AG10803 (cell line): ENCODE results near the gene ERP27.

ENCODE experiments used
- DNase-seq: peaks from one replicate; pipeline ENCODE4 v3.0.0; 2010; ENCODE audit warnings: low read depth
- H3K4me3 ChIP-seq: 2 replicates; pipeline ENCODE4 v1.5.1; 2011; ENCODE audit warnings: mild to moderate bottlenecking, low read length, control low read depth
- CTCF ChIP-seq: conservative IDR thresholded peaks from 2 replicates; pipeline ENCODE4 v1.5.1; 2011; ENCODE audit warnings: mild to moderate bottlenecking, low read length, control low read depth, inconsistent platforms

Gene ERP27

GRCh38 chr12:14938301-14938700 lies at the start of gene ERP27:
ERP27 (minus strand) TSS chr12:14938537; CDS start chr12:14938508, 29 bp downstream.
- no peak within 1 kb of the TSS for H3K4me3 ChIP-seq
- no peak for TF ChIP-seq CTCF
- no peak for DNase-seq

- DNase-seq, result no peak
- no peak for TF ChIP-seq CTCF
- H3K4me3 ChIP-seq, result no peak overlapping the region
Observed at GRCh38 chr12:14988035-14988434, 49.7 kb upstream of the ERP27 start.

DNA sequence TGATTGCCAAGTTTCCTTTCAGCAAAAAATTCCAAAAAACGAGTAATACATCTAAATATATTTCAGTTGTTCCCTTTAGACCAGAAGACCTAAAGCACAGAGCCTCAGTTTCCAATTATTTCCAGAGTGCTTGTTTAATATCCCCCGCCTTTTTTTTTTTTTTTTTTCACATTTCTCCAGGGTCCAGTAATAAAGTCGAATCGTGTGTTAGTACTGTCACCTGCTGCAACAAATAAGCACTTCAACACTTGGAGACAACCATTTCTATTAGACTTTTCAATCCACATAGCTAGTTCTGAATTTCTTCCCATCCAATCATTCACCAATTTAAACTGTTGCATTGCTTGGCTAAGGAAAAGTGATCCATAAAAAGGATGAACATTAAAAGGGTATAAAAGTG lies 48.1 kb upstream of the ERP27 start:
- TF ChIP-seq CTCF, result no peak
- DNase-seq, result no peak
- H3K4me3 ChIP-seq, result no peak overlapping the region

DNA sequence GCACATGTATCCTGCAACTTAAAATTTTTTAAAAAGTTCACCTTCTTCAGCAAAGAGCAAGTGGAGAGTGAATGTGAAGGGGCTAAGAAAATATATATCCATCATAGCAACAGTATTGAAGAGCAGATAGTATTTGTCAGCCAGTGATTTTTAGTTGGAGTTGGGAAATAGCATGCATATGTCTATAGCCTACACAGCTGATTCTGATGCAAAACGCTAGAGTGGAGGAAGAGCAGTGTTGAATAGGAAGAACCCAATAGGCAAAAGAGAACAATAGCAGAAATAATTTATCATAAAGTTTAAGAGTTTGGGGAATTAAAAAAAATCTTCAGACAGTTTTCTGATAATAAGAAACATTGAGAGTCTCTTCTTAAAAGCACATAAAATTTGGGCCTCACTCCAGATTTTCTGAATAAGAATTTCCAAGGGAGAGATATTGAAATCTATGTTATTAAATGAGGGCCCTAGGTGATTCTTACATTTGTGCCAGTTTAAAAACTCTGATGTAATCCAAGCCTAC lies 46.5 kb upstream of the ERP27 start:
- DNase-seq, result no peak
- no peak for TF ChIP-seq CTCF
- H3K4me3 ChIP-seq, result no peak overlapping the region

GRCh38 chr12:14984036-14984435 lies 45.7 kb upstream of the ERP27 start:
- no peak for TF ChIP-seq CTCF
- DNase-seq, result no peak
- no peak overlapping the region for H3K4me3 ChIP-seq

DNA sequence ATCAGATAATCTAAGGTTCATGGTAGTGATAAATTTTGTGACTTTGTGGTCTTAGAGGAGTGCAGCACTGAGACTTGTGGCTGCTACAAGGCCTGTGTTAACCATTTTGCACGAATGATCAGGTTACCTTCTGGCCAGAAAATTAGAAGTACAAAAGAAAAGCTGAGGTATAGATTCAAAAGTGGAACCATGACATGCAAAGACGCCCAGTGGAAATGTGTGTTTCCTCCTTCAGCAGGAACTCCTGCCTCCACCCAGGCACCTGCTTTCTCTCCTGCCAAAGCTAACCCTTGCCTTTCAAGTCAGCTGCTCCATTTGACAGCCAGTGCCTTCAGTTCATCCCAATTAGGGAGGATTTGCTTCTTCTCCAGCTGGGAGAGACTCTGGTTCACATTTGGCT lies 44.7 kb upstream of the ERP27 start:
- no peak overlapping the region for H3K4me3 ChIP-seq
- TF ChIP-seq CTCF, result no peak
- DNase-seq, result no peak

- TF ChIP-seq CTCF, result no peak
- peak; percentile 34 for DNase-seq
- H3K4me3 ChIP-seq, result no peak overlapping the region
Observed at GRCh38 chr12:14982562-14982961, 44.2 kb upstream of the ERP27 start.
